T-helper 2 cell treated with Interferon-gamma antibody and Interleukin-4, amounts not matched to agents 100 ng/mL and 5 ng/mL, for 36 hours (primary cell): Measurements from ENCODE around the gene XAF1. TPM values are rescaled to one million over a fixed set of nuclear protein-coding genes. Genes with fewer than 3 reads are reported as not detected.
"Not testable (repeated sequence)": the region's sequence is repeated elsewhere in the genome, so short reads cannot be mapped to it uniquely, and the experiment has no call there.

ENCODE experiments used
- intact Hi-C: fragments of 100-400 bp; cut with micrococcal nuclease; formaldehyde crosslinking; loops from one replicate; pipeline ENCODE4 v1.15.1; 2023
- total RNA-seq: library from RNA; stranded (reverse); gene quantifications from 2 replicates; pipeline ENCODE4 v1.2.3, GENCODE V29; 2022

The XAF1 gene
- 199 and 213 TPM in 2 replicates for total RNA-seq

- intact Hi-C loops = loop anchor here (10.0 kb wide), 1 partner anchor 91 kb away; no protein-coding TSS in a partner anchor
Measured at GRCh38 chr17:6755731-6756184, at the start of gene XAF1. Gene XAF1 (plus strand): TSS chr17:6756046. CDS start chr17:6756079, 33 bp downstream.

DNA sequence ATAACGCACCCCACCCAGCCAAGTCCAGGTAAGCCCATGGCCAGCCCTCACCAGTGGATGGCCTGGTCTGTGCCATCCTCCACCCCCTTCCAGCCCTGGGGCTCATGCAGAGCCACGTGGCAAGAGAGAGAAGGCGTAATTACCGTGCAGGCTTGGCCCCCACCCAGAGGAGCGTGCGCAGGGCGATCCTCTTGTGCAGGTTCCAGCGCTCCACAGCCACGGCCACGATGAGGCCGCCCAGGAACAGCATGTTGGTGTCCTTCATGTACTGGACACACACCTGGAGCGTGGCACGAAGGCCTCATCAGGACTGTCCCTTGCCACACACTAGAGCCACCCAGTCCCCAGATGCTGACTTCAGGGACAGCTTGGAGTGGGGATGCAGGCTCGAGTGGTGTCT lies 49.3 kb upstream of the XAF1 start:
- intact Hi-C loops = no loop called here

DNA sequence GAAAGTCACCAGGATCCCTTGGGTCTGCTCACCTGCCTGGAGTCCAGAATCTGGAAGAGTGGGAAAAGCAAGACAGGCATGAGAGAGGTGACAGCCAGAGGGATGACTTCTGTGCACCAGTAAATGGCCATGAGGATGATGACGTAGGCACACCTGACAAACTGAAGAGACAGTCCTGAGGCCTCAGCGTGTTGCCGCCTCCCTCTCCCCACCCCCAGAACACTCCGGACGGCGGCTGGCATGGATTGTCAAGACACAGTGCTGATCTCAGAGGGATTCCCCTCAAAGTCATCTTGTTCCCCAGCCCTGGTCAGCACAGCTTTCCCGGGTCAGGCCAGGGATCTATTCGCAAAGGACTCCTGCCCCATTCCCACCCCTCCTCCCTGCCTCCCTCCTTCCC lies 48.9 kb upstream of the XAF1 start:
- intact Hi-C loops = no loop called here

- intact Hi-C loops = no loop called here
Measured at GRCh38 chr17:6708357-6708961, 47.4 kb upstream of the XAF1 start.

- intact Hi-C loops = no loop called here
Measured at GRCh38 chr17:6710317-6710716, 45.5 kb upstream of the XAF1 start.

DNA sequence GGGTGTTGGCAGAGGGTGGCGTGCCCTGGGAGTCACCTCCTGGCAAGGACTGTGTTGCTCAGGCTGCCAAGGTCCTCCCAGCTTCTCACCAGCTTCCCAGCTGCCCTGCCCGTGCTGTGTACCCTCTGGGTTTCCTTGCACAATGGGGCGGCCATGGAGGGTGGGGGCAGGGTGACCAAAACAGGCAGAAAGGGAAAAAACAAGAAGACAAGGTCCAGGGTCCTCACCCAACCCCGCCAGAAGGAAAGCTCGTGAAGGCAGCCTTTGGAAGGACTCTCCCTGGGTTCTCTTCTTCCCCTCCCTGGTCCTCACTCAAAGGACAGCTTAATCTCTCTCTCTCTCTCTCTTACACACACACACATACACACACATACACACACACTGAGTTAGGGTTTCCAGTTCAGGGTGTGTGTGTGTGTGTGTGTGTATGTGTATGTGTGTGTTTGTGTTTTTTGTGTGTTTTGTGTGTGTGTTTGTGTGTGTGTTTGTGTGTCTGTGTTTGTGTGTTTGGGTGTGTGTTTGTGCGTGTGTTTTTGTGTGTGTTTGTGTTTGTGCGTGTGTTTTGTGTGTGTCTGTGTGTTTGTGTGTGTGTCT lies 44.7 kb upstream of the XAF1 start:
- intact Hi-C loops = no loop called here

DNA sequence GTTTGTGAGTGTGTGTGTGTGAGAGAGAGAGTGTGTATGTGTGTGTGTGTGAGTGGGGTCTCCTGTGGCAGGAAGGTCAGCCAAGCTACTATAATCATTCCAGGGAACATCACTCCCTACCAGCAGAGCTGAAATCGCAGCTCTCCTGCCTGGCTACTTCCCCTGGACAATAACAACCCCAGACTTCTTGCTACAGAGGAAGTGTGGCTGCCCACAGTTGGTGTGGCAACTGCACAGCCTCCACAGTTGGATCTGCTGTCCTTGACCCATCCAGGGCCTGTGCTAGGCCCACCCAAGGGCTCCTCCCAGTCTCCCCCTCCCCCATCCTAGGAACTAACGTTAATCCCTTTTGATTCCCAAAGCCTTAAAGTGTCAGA lies 44.2 kb upstream of the XAF1 start:
- intact Hi-C loops = no loop called here

- intact Hi-C loops = no loop called here
Measured at GRCh38 chr17:6712058-6712853, 43.6 kb upstream of the XAF1 start.

DNA sequence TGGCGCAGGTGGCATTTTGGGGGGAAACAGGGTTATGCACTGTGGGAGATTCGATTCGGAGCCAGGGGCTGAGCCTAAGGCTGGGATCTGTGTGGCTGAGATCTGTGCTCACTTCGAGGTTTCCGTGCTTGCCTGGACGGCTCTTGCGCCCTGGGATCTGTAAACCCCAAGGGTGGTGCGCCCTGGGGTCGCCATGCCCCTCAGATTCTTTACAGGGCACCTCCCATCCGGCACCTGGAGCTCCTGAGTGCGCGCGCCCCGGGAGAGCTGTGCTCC lies 43.1 kb upstream of the XAF1 start:
- intact Hi-C loops = no loop called here

GRCh38 chr17:6713130-6713917 lies 42.5 kb upstream of the XAF1 start, which contains the start of gene SLC13A5:
Gene SLC13A5 (minus strand): TSS chr17:6713369. CDS start chr17:6713333, 36 bp downstream.
- intact Hi-C loops = no loop called here

GRCh38 chr17:6713918-6714271 lies 42.0 kb upstream of the XAF1 start:
- intact Hi-C loops = no loop called here

DNA sequence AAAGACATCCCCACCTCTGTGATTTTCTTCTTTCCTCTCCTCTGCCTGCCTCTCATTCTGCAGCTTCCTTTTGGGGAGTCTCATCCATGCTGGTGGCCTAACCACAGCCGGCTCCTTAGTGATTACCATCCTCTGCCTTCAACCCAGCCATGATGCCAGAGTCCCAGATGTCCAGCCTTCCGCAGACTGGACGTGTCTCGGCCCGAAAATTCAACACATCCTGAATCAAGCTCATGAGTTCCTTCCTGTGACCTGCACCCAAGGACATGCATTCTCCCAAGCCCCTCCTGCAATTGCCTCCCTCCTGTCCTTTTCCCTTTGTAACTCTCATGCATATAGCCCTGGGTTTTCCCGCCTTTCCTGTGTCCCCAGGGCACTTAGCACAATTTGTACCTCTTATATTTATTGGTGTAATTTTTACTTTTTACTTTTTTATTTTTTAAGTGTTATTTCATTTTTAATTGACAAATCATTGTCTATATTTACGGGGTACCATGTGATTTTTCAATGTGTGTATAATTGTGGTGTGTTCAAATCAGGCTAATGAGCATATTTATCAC lies 41.5 kb upstream of the XAF1 start:
- intact Hi-C loops = no loop called here

- intact Hi-C loops = no loop called here
Measured at GRCh38 chr17:6716736-6717135, 39.1 kb upstream of the XAF1 start.

GRCh38 chr17:6721744-6722143 lies 34.1 kb upstream of the XAF1 start:
- intact Hi-C loops = no loop called here

GRCh38 chr17:6724009-6724408 lies 31.8 kb upstream of the XAF1 start:
- intact Hi-C loops = no loop called here

DNA sequence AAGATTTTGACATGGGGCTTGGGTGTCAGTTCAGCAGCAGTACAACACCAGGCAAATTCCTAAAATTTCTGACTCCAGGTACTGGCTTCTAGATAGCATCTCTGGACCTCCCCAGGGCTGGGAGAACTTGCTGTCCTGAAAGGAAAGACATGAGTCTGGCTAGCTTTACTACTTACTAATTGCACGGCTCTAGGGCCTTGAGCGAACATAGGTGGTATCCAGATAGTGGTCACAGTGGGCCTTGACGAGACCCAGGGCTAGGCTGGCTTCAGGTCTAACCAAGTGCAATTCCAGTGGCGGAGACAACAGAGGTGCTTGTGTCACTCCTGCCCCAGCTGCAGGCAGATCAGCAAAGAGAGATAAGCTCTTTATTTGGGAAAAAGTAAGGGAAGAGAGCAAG lies 26.3 kb upstream of the XAF1 start:
- intact Hi-C loops = no loop called here

GRCh38 chr17:6746665-6747064 lies 9.2 kb upstream of the XAF1 start:
- intact Hi-C loops = not testable (repeated sequence)

DNA sequence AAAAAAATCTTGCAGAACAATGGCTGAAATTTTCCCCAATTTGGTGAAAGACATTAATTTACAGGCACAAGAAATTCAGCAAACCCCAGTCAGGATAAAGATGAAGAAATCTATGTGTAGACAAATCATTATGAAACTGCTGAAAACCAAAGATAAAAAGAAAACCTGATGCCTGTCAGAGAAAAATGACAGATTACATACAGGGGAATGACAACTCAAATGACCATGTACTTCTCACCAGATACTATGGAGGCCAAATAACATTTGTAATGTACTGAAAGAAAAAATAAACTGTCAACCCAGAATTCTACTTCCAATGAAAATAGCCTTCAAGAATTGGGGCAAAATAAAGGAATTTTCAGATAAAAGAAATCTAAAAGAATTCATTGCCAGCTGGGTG lies 7.2 kb upstream of the XAF1 start:
- intact Hi-C loops = loop anchor here (2.0 kb wide), 1 partner anchor 94 kb away; no protein-coding TSS in a partner anchor

- intact Hi-C loops = loop anchor here (2.0 kb wide), 1 partner anchor 93 kb away; no protein-coding TSS in a partner anchor
Measured at GRCh38 chr17:6749519-6749918, 6.3 kb upstream of the XAF1 start.

DNA sequence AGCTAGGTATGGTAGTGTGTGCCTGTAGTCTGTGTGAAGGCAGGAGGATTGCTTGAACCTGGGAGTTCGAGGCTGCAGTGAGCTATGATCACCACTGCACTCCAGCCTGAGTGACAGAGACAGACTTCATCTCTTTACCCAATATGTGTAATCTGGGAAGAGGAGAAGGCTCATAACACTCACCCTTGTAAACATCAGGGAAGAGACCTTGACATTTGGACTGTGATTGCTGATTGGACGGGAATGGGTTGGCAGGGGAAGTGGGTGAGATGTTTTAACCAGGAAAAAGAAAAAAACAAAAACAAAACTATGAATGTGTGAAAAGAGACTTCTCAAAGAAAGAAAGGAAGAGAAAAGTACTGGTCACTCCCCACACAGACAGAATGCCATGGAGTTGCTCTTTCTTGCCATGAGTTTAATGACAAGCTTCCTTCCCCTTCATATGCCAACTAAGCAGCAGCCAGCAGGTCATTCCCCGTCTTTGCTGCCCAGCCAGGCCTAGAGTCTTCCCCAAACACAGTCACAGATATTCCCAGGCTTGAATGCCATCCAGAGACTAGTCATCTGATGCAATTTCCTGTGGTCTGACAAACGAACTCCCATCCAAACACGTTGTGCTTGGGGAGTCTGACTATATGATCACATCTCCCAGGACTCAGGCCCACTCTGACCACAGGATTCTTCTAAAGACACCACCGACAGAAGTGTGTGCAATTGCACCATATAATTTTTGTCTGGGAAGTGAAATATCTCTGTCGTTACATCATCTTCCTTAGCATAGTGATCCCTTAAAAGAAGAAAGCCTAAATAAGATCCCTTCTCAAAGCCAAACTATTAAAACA lies 3.6 kb upstream of the XAF1 start:
- intact Hi-C loops = loop anchor here (10.0 kb wide), 1 partner anchor 87 kb away; no protein-coding TSS in a partner anchor
